Neural progenitor cell (in vitro differentiated cells): ENCODE results near the gene KRTDAP.
"Not testable (repeated sequence)": the region's sequence is repeated elsewhere in the genome, so short reads cannot be mapped to it uniquely, and the experiment has no call there.

Experiments
- EZH2 ChIP-seq: fragments of 200-600 bp; sonication (generic); IDR thresholded peaks from 2 replicates; pipeline ENCODE4 v1.6.1; 2017; ENCODE audit warnings: antibody characterized with exemption, mild to moderate bottlenecking, moderate library complexity
- EZH2phosphoT487 ChIP-seq: fragments of 200-600 bp; sonication (generic); IDR thresholded peaks from 2 replicates; pipeline ENCODE4 v1.6.1; 2017; ENCODE audit warnings: antibody characterized with exemption
- TF ChIP-seq, protein P1 (sequence below): fragments of 200-600 bp; sonication (generic); IDR thresholded peaks from 2 replicates; pipeline ENCODE4 v1.5.1; 2017; ENCODE audit warnings: antibody characterized with exemption, mild to moderate bottlenecking

DNA sequence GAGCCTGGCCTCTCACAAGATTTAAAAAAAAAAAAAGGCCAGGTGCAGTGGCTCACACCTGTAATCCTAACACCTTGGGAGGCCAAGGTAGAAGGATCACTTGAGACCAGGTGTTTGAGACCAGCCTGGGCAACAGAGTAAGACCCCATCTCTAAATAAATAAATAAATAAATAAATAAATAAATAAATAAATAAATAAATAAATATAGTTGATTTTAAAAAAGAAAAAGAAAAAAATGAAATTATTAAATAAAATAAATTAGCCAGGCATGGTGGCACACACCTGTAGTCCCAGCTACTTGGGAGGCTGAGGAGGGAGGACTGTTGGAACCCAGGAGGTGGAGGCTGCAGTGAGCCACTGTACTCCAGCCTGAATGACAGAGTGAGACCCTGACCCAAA lies 28.5 kb downstream of the KRTDAP start:
- TF ChIP-seq, protein P1, sequence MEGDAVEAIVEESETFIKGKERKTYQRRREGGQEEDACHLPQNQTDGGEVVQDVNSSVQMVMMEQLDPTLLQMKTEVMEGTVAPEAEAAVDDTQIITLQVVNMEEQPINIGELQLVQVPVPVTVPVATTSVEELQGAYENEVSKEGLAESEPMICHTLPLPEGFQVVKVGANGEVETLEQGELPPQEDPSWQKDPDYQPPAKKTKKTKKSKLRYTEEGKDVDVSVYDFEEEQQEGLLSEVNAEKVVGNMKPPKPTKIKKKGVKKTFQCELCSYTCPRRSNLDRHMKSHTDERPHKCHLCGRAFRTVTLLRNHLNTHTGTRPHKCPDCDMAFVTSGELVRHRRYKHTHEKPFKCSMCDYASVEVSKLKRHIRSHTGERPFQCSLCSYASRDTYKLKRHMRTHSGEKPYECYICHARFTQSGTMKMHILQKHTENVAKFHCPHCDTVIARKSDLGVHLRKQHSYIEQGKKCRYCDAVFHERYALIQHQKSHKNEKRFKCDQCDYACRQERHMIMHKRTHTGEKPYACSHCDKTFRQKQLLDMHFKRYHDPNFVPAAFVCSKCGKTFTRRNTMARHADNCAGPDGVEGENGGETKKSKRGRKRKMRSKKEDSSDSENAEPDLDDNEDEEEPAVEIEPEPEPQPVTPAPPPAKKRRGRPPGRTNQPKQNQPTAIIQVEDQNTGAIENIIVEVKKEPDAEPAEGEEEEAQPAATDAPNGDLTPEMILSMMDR, result not testable (repeated sequence)
- TF ChIP-seq EZH2, EZH2phosphoT487: not testable (repeated sequence)
